IMR-90 (cell line): ENCODE measurements around the gene CEACAM3. TPM values are rescaled to one million over a fixed set of nuclear protein-coding genes. Genes with fewer than 3 reads are reported as not detected.

Experiments used
- ATAC-seq: fragments of 200-7000 bp; cut with Tn5 transposase; 2 replicates; pipeline ENCODE4 v1.9.1; 2020; ENCODE audit warnings: low read depth, mild to moderate bottlenecking, moderate library complexity
- BruUV-seq: library from RNA; stranded (reverse); fragments of 400-500 nt; replicated peaks from 2 replicates; lab custom pipeline; 2021; lab: Mats Ljungman, UMichigan
- CTCF ChIA-PET: fragments of 300-600 bp; formaldehyde crosslinking; extraction: SDS; loops from one replicate; lab custom pipeline; 2021; ENCODE audit warnings: antibody characterized with exemption; lab: Yijun Ruan, JAX
- POLR2A ChIA-PET: fragments of 300-600 bp; sonication (Branson Sonifier 250); formaldehyde crosslinking; loops from one replicate; lab custom pipeline; 2022; ENCODE audit warnings: antibody characterized with exemption; ENCODE audit not compliant: unreplicated experiment; lab: Charles Lee
- DNase-seq: peaks from one replicate; pipeline ENCODE4 v3.0.0; 2013
- H2AFZ ChIP-seq: replicated peaks from 2 replicates; pipeline ENCODE3; 2013; ENCODE audit warnings: low read length, mild to moderate bottlenecking; ENCODE audit not compliant: poor library complexity
- H2AK5ac ChIP-seq: 2 replicates; pipeline ENCODE4 v1.6.1; 2013; ENCODE audit warnings: low read depth, low read length, inconsistent platforms
- H2AK9ac ChIP-seq: replicated peaks from 2 replicates; pipeline ENCODE3; 2013; ENCODE audit warnings: mild to moderate bottlenecking, low read depth, low read length, moderate library complexity; ENCODE audit not compliant: poor library complexity
- H2BK120ac ChIP-seq: 2 replicates; pipeline ENCODE4 v1.6.1; 2013; ENCODE audit warnings: low read depth, low read length, inconsistent platforms
- H2BK15ac ChIP-seq: 3 replicates; pipeline ENCODE4 v1.6.1; 2013; ENCODE audit warnings: low read depth, low read length, inconsistent platforms
- H2BK20ac ChIP-seq: 2 replicates; pipeline ENCODE4 v1.6.1; 2013; ENCODE audit warnings: low read depth, mild to moderate bottlenecking, inconsistent platforms, low read length, moderate library complexity
- H2BK5ac ChIP-seq: 2 replicates; pipeline ENCODE4 v1.6.1; 2013; ENCODE audit warnings: mild to moderate bottlenecking, low read depth, low read length, inconsistent platforms; ENCODE audit not compliant: poor library complexity, severe bottlenecking
- H3K14ac ChIP-seq: replicated peaks from 2 replicates; pipeline ENCODE4 v1.6.1; 2013; ENCODE audit warnings: low read depth, low read length, inconsistent platforms
- H3K18ac ChIP-seq: 2 replicates; pipeline ENCODE4 v1.6.1; 2013; ENCODE audit warnings: low read depth, low read length, control low read depth
- H3K23ac ChIP-seq: 2 replicates; pipeline ENCODE4 v1.6.1; 2013; ENCODE audit warnings: low read depth, low read length, inconsistent platforms
- H3K27ac ChIP-seq: 2 replicates; pipeline ENCODE4 v1.5.1; 2013; ENCODE audit warnings: mild to moderate bottlenecking, control low read depth, low read length; ENCODE audit not compliant: insufficient read depth
- H3K27me3 ChIP-seq: 2 replicates; pipeline ENCODE4 v1.6.1; 2013; ENCODE audit warnings: low read length; ENCODE audit not compliant: control insufficient read depth, insufficient read depth
- H3K36me3 ChIP-seq: 2 replicates; pipeline ENCODE4 v1.6.1; 2013; ENCODE audit warnings: low read length, mixed read lengths; ENCODE audit not compliant: control insufficient read depth, insufficient read depth
- H3K4ac ChIP-seq: 2 replicates; pipeline ENCODE4 v1.6.1; 2013; ENCODE audit warnings: low read depth, low read length, inconsistent platforms
- H3K4me1 ChIP-seq: 2 replicates; pipeline ENCODE4 v1.6.1; 2013; ENCODE audit warnings: low read length, mixed read lengths; ENCODE audit not compliant: control insufficient read depth, insufficient read depth
- H3K4me2 ChIP-seq: 2 replicates; pipeline ENCODE4 v1.6.1; 2013; ENCODE audit warnings: low read depth, mild to moderate bottlenecking, control low read depth, low read length, moderate library complexity
- H3K4me3 ChIP-seq: 2 replicates; pipeline ENCODE4 v1.5.1; 2013; ENCODE audit warnings: low read depth, mild to moderate bottlenecking, control low read depth, low read length, moderate library complexity; ENCODE audit not compliant: insufficient read depth
- H3K56ac ChIP-seq: 2 replicates; pipeline ENCODE4 v1.6.1; 2013; ENCODE audit warnings: low read length, inconsistent platforms; ENCODE audit not compliant: insufficient read depth; ENCODE audit errors: extremely low read depth
- H3K79me1 ChIP-seq, 2 experiments: 2 replicates each; pipeline ENCODE4 v1.6.1; 2013; ENCODE audit warnings: low read length in 2 of 2, inconsistent platforms in 1 of 2, low read depth in 1 of 2
- H3K9ac ChIP-seq: 2 replicates; pipeline ENCODE4 v1.6.1; 2013; ENCODE audit warnings: low read depth, low read length, control low read depth
- H3K9me1 ChIP-seq: 2 replicates; pipeline ENCODE4 v1.6.1; 2013; ENCODE audit warnings: low read length, inconsistent platforms; ENCODE audit not compliant: insufficient read depth
- H3K9me3 ChIP-seq: 2 replicates; pipeline ENCODE4 v1.6.1; 2013; ENCODE audit warnings: low read length; ENCODE audit not compliant: control insufficient read depth, insufficient read depth
- H4K20me1 ChIP-seq: 2 replicates; pipeline ENCODE4 v1.6.1; 2013; ENCODE audit warnings: low read length, inconsistent platforms; ENCODE audit not compliant: insufficient read depth
- H4K5ac ChIP-seq: 2 replicates; pipeline ENCODE4 v1.6.1; 2013; ENCODE audit warnings: mild to moderate bottlenecking, low read depth, low read length, control low read depth
- H4K8ac ChIP-seq, 2 experiments: 2 replicates each; pipeline ENCODE4 v1.6.1; 2013; ENCODE audit warnings: low read depth in 2 of 2, low read length in 2 of 2, control low read depth in 1 of 2, inconsistent platforms in 1 of 2
- H4K91ac ChIP-seq: 2 replicates; pipeline ENCODE4 v1.6.1; 2013; ENCODE audit warnings: low read depth, low read length, inconsistent platforms; ENCODE audit not compliant: insufficient read depth
- BHLHE40 ChIP-seq: fragments of 150-350 bp; IDR thresholded peaks from 2 replicates; pipeline ENCODE4 v1.6.1; 2016; ENCODE audit warnings: mild to moderate bottlenecking, low read depth, low read length
- CEBPB ChIP-seq: IDR thresholded peaks from 2 replicates; pipeline ENCODE4 v1.6.1; 2012; ENCODE audit warnings: low read depth, low read length, improper control_type of control experiment
- CHD1 ChIP-seq: IDR thresholded peaks from 2 replicates; pipeline ENCODE4 v1.6.1; 2012; ENCODE audit warnings: low read depth, low read length, improper control_type of control experiment
- RAD21 ChIP-seq: IDR thresholded peaks from 2 replicates; pipeline ENCODE4 v1.6.1; 2012; ENCODE audit warnings: low read length, improper control_type of control experiment
- RCOR1 ChIP-seq: IDR thresholded peaks from 2 replicates; pipeline ENCODE4 v1.6.1; 2012; ENCODE audit warnings: mild to moderate bottlenecking, low read length, improper control_type of control experiment; ENCODE audit not compliant: insufficient replicate concordance
- RFX5 ChIP-seq: IDR thresholded peaks from 2 replicates; pipeline ENCODE4 v1.8.0; 2012; ENCODE audit warnings: low read depth, mild to moderate bottlenecking, low read length, moderate library complexity
- WGBS, 2 experiments: methylation state at CpG; one replicate each; pipeline versions ENCODE4 v1.1.5 to v1.1.7; 2013; ENCODE audit warnings: missing lambda C conversion rate in 2 of 2; ENCODE audit not compliant: insufficient read length in 1 of 2; ENCODE audit errors: extremely low coverage in 2 of 2; 5-methylcytosine and 5-hydroxymethylcytosine counted together
- dilution Hi-C: fragments of 300-500 bp; cut with HindIII; formaldehyde crosslinking; loops from one replicate; pipeline ENCODE4 v1.14.3; 2018; ENCODE audit warnings: low sequenced_read_pairs; ENCODE audit not compliant: unreplicated experiment
- in situ Hi-C: fragments of 300-500 bp; cut with MboI; formaldehyde crosslinking; loops from 3 replicates; pipeline ENCODE4 v1.14.3; 2019; ENCODE audit warnings: low sequenced_read_pairs, inconsistent platforms, mixed read lengths
- intact Hi-C: fragments of 100-400 bp; cut with micrococcal nuclease; formaldehyde crosslinking; loops from 2 replicates; pipeline ENCODE4 v1.10.0; 2022
- polyA plus RNA-seq, 3 experiments: library from polyadenylated mRNA; depleted of rRNA; stranded (reverse); fragments of >200 nt; gene quantifications; 2 replicates each; pipeline ENCODE4 v1.2.3, GENCODE V29; 2012; ENCODE audit warnings: low replicate concordance in 1 of 3
- total RNA-seq: library from RNA; depleted of rRNA; stranded (reverse); fragments of >200 nt; gene quantifications from 2 replicates; pipeline ENCODE4 v1.2.3, GENCODE V29; 2012
- TF ChIP-seq, protein P1 (sequence below): fragments of 150-350 bp; IDR thresholded peaks from 2 replicates; pipeline ENCODE4 v1.6.1; 2016; ENCODE audit warnings: low read depth, mild to moderate bottlenecking, low read length, moderate library complexity, borderline replicate concordance
- TF ChIP-seq, protein P2 (sequence below): conservative IDR thresholded peaks from 2 replicates; pipeline ENCODE4 v1.5.1; 2012; ENCODE audit warnings: mild to moderate bottlenecking, low read depth, low read length, improper control_type of control experiment

The CEACAM3 gene
- total and polyA plus RNA-seq, 2 of the 4 experiments (the other 2 are of a cell fraction): not detected

DNA sequence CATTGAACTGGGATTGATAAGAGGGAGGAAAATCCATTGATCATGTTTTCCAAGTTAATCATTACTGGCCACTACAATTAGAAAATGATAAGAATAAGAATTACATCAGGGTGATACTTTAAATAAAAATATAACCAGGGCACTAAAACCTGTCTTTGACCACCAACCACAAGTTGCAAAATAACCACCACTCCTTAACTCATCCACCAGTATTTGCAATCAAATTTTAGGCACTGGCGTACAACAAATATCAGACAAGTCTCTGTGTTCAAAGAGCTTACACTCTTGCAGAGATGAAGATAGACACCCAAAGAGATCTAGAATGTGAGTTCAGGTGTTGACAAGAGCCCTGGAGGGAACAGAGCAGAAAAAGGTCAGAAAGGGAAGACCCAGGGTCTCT lies 514 bp downstream of the CEACAM3 start:
- POLR2A ChIA-PET: no interaction called here
- CTCF ChIA-PET: no interaction called here
- no peak overlapping the region for H3K14ac ChIP-seq
- ATAC-seq: no peak
- no peaks in the 10 kb centered on the region for H3K9me3 ChIP-seq
- no peak overlapping the region for H2BK15ac ChIP-seq
- H3K4me1 ChIP-seq: no peaks in the 10 kb centered on the region
- BruUV-seq: no TSS peak
- DNase-seq: no peak
- H3K4me2 ChIP-seq: no peak overlapping the region
- H3K4ac ChIP-seq: no peak overlapping the region
- no peak overlapping the region for H3K9ac ChIP-seq
- no peaks in the 10 kb centered on the region for H3K79me1 ChIP-seq
- H2BK20ac ChIP-seq: no peak overlapping the region
- dilution Hi-C loops: no loop called here
- H3K4me3 ChIP-seq: no peak overlapping the region
- in situ Hi-C loops: no loop called here
- H3K9me1 ChIP-seq: no peaks in the 10 kb centered on the region
- H3K23ac ChIP-seq: no peak overlapping the region
- no CpG with 5 or more reads among the region's 1 CpG for WGBS, 2 experiments
- H2BK5ac ChIP-seq: no peak overlapping the region
- H3K18ac ChIP-seq: no peak overlapping the region
- intact Hi-C loops: loop anchor here (10.0 kb wide), 1 partner anchor 158 kb away; the partner anchor contains the start of gene RABAC1
- H3K27ac ChIP-seq: no peak overlapping the region
- TF ChIP-seq RAD21 (no peak), CEBPB (no peak), RCOR1 (no peak), BHLHE40 (no peak), CHD1 (no peak), RFX5 (no peak)
- TF ChIP-seq, protein P1, sequence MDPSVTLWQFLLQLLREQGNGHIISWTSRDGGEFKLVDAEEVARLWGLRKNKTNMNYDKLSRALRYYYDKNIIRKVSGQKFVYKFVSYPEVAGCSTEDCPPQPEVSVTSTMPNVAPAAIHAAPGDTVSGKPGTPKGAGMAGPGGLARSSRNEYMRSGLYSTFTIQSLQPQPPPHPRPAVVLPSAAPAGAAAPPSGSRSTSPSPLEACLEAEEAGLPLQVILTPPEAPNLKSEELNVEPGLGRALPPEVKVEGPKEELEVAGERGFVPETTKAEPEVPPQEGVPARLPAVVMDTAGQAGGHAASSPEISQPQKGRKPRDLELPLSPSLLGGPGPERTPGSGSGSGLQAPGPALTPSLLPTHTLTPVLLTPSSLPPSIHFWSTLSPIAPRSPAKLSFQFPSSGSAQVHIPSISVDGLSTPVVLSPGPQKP: no peak
- TF ChIP-seq, protein P2, sequence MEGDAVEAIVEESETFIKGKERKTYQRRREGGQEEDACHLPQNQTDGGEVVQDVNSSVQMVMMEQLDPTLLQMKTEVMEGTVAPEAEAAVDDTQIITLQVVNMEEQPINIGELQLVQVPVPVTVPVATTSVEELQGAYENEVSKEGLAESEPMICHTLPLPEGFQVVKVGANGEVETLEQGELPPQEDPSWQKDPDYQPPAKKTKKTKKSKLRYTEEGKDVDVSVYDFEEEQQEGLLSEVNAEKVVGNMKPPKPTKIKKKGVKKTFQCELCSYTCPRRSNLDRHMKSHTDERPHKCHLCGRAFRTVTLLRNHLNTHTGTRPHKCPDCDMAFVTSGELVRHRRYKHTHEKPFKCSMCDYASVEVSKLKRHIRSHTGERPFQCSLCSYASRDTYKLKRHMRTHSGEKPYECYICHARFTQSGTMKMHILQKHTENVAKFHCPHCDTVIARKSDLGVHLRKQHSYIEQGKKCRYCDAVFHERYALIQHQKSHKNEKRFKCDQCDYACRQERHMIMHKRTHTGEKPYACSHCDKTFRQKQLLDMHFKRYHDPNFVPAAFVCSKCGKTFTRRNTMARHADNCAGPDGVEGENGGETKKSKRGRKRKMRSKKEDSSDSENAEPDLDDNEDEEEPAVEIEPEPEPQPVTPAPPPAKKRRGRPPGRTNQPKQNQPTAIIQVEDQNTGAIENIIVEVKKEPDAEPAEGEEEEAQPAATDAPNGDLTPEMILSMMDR: no peak
- H2AK9ac ChIP-seq: no peak overlapping the region
- no peak overlapping the region for H4K8ac ChIP-seq
- H3K56ac ChIP-seq: no peak overlapping the region
- H3K36me3 ChIP-seq: no peaks in the 10 kb centered on the region
- no peak overlapping the region for H4K5ac ChIP-seq
- no peaks in the 10 kb centered on the region for H4K20me1 ChIP-seq
- no peak overlapping the region for H2AK5ac ChIP-seq
- no peak overlapping the region for H2AFZ ChIP-seq
- H4K91ac ChIP-seq: no peak overlapping the region
- peaks cover 1% of the 10 kb centered on the region; the same call in 1 of the 2 replicates for H3K27me3 ChIP-seq
- no peak overlapping the region for H2BK120ac ChIP-seq
